Activated CD8-positive, alpha-beta T cell treated with anti-CD3 and anti-CD28 coated beads for 36 hours (primary cell): ENCODE measurements around the gene PWWP2B. TPM values are rescaled to one million over a fixed set of nuclear protein-coding genes. Genes with fewer than 3 reads are reported as not detected.

Experiments
- ATAC-seq: fragments of 200-7000 bp; cut with Tn5 transposase; one replicate; pipeline ENCODE4 v1.10.0; 2021; ENCODE audit warnings: mild to moderate bottlenecking, moderate library complexity
- CTCF ChIA-PET: fragments of 350-600 bp; sonication (Branson Sonifier 250); formaldehyde crosslinking; loops from one replicate; lab custom pipeline; 2021; ENCODE audit warnings: antibody characterized with exemption; lab: Charles Lee
- POLR2A ChIA-PET: fragments of 350-600 bp; sonication (Branson Sonifier 250); formaldehyde crosslinking; loops from one replicate; lab custom pipeline; 2021; ENCODE audit warnings: antibody characterized with exemption; lab: Charles Lee
- DNase-seq: peaks from one replicate; pipeline ENCODE4 v3.0.0-alpha.2; 2020
- H3K27ac Mint-ChIP-seq: one replicate; pipeline ENCODE4 v1.8.0; 2021; ENCODE audit warnings: mild to moderate bottlenecking, mixed read lengths
- H3K27me3 Mint-ChIP-seq: one replicate; pipeline ENCODE4 v1.8.0; 2021; ENCODE audit warnings: mixed read lengths
- H3K36me3 Mint-ChIP-seq: one replicate; pipeline ENCODE4 v1.8.0; 2021; ENCODE audit warnings: low read depth, mixed read lengths
- H3K4me1 Mint-ChIP-seq: one replicate; pipeline ENCODE4 v1.8.0; 2021; ENCODE audit warnings: low read depth, mixed read lengths
- H3K4me3 Mint-ChIP-seq: one replicate; pipeline ENCODE4 v1.8.0; 2021; ENCODE audit warnings: mild to moderate bottlenecking, moderate library complexity, mixed read lengths
- H3K9me3 Mint-ChIP-seq: one replicate; pipeline ENCODE4 v1.8.0; 2021; ENCODE audit warnings: mixed read lengths
- intact Hi-C: fragments of 100-400 bp; cut with micrococcal nuclease; formaldehyde crosslinking; loops from one replicate; pipeline ENCODE4 v1.10.0; 2022
- total RNA-seq, 2 experiments: library from RNA; stranded (reverse); gene quantifications; one replicate each; pipeline ENCODE4 v1.2.3, GENCODE V29; 2021
- TF ChIP-seq, protein P1 (sequence below): fragments of 200-600 bp; IDR thresholded peaks from one replicate; pipeline ENCODE4 v1.8.0; 2022; ENCODE audit warnings: antibody characterized with exemption, mild to moderate bottlenecking

The PWWP2B gene
- total RNA-seq, 2 experiments from 2014 or later, result 6.0 to 6.6 TPM

DNA sequence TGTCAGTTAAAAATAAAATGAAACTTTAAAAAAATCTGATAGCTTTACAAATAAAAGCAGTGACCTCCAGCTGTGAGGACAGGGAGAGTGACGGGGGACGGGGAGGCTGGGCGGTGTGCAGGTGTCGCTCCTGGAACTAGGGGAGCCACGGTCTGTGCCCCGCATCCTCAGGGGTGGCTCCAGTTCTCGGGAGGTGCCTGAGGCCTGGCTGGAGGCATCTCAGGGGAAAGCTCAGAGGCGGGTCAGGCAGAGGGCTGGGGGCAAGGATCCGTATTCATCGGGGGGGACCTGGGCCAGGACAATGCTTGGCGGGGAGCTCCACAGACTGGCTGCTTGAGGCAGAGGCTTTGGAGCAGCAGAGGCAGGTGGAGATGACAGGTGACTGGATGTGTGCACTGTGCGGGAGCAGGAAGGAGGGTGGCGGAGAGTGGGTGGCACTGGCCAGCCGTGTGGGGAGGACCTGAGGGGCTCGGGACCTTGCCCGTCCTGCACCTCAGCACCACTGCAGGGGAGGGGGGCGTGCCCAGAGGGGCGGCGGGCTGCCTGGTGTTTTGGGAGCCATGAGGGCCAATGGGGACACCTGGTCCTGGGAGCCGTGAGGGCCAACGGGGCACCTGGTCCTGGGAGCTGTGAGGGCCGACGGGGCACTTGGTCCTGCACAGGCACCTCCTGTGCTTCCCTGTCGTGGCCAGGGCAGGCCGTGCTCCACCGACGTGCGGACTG lies 13.2 kb downstream of the PWWP2B start:
- Mint-ChIP-seq H3K36me3 (peaks cover 4% of the 10 kb centered on the region), H3K4me3 (no peak overlapping the region), H3K27ac (no peak overlapping the region), H3K4me1 (peaks cover 6% of the 10 kb centered on the region), H3K27me3 (no peaks in the 10 kb centered on the region), H3K9me3 (no peaks in the 10 kb centered on the region)
- ATAC-seq, result no peak
- ChIA-PET POLR2A (interaction anchor here (1.0 to 3.0 kb wide), 5 partner anchors 10 to 208 kb away, joined by 3 to 14 read pairs (median 4); no protein-coding TSS in a partner anchor), CTCF (interaction anchor here (1.7 kb wide), 1 partner anchor 33 kb away, joined by 5 read pairs; no protein-coding TSS in a partner anchor)
- intact Hi-C loops, result no loop called here
- TF ChIP-seq, protein P1, sequence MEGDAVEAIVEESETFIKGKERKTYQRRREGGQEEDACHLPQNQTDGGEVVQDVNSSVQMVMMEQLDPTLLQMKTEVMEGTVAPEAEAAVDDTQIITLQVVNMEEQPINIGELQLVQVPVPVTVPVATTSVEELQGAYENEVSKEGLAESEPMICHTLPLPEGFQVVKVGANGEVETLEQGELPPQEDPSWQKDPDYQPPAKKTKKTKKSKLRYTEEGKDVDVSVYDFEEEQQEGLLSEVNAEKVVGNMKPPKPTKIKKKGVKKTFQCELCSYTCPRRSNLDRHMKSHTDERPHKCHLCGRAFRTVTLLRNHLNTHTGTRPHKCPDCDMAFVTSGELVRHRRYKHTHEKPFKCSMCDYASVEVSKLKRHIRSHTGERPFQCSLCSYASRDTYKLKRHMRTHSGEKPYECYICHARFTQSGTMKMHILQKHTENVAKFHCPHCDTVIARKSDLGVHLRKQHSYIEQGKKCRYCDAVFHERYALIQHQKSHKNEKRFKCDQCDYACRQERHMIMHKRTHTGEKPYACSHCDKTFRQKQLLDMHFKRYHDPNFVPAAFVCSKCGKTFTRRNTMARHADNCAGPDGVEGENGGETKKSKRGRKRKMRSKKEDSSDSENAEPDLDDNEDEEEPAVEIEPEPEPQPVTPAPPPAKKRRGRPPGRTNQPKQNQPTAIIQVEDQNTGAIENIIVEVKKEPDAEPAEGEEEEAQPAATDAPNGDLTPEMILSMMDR, result no peak
- no peak for DNase-seq

DNA sequence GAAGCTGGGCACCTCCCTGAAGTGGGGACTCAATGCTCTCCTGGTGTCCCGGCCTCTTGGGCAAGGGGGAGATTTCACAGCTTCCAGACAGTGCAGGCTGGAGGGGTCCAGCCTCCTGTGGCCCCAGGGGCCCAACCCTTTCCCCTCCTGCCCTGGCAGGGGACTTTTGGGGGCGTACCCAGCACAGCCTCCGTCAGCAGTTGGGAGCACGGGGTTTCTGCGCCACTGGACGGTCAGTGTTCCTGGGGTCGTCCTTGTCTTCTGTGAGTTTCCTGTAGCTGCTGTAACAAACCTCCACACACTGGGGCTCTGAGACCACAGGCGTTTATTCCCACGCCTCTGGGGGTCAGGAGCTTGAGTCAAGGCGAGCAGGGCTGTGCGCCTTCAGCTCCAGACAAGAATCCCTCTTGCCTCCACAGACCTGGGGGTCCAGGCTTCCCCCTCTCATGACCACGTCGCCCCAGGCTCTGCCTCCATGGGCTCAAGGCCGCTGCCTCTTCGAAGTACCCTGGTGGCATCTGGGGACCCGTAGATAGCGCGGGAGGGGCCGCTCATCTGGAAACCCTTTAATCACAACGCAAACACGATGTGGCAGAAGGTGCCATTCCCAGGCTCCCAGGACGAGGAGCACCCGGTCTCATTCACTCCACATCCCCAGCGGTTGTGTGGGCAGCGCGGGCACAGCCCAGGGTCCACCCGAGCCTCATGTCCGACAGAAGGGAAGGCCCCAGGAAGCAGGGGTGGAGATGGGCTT lies 14.0 kb downstream of the PWWP2B start:
- Mint-ChIP-seq H3K9me3 (no peaks in the 10 kb centered on the region), H3K27me3 (no peaks in the 10 kb centered on the region), H3K27ac (no peak overlapping the region), H3K4me1 (peaks cover 6% of the 10 kb centered on the region), H3K4me3 (no peak overlapping the region), H3K36me3 (no peaks in the 10 kb centered on the region)
- TF ChIP-seq, protein P1, result no peak
- intact Hi-C loops, result no loop called here
- ChIA-PET POLR2A (interaction anchor here (1.3 to 3.0 kb wide), 3 partner anchors 9 to 36 kb away, joined by 4 to 14 read pairs (median 4); no protein-coding TSS in a partner anchor), CTCF (interaction anchor here (1.2 to 1.7 kb wide), 2 partner anchors 32 to 192 kb away, joined by 4 to 5 read pairs; no protein-coding TSS in a partner anchor)
- DNase-seq (no peak), ATAC-seq (no peak)

DNA sequence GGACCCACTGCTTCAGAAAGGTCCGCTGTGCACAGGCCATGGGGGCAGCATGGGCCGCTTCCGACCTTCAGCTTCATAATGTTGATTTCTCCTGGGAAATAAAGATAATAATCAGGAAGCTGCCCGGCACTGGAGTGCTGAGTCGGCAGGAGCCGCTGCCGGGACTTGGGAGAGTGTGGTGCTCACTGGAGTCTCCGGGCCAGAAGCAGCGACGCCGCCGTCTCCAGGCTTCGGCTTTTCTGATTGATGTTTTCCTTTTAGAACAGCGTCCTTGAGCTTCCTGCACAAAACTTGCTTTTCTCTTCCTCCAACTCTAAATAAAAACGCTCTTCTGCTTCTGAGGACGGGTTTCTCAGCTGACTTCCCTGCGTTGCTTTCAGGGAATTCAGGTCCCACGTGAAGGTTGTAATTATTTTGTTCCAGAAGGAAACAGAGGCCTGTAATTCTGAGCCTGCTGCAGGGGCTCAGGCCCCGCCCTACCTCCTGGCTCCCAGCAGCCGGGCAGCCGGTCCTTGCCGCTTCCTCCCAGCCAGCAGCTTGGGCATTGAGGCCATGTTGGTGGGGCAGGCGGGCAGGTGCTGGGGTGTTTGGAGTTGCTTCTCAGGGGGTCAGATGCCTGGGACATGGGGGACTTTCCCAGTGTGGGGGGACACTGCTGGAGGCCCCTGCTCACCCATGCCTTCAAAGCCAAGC lies 14.7 kb downstream of the PWWP2B start:
- Mint-ChIP-seq H3K4me3 (no peak overlapping the region), H3K4me1 (peaks cover 6% of the 10 kb centered on the region), H3K9me3 (no peaks in the 10 kb centered on the region), H3K27ac (no peak overlapping the region), H3K36me3 (no peaks in the 10 kb centered on the region), H3K27me3 (no peaks in the 10 kb centered on the region)
- ATAC-seq (no peak), DNase-seq (no peak)
- POLR2A ChIA-PET, result interaction anchor here (1.7 to 3.0 kb wide), 2 partner anchors 8 to 11 kb away, joined by 4 to 14 read pairs; no protein-coding TSS in a partner anchor
- intact Hi-C loops, result no loop called here
- CTCF ChIA-PET, result interaction anchor here (1.0 to 1.2 kb wide), 3 partner anchors 13 to 192 kb away, joined by 3 to 5 read pairs (median 4); no protein-coding TSS in a partner anchor
- TF ChIP-seq, protein P1, result no peak

- Mint-ChIP-seq H3K36me3 (no peaks in the 10 kb centered on the region), H3K4me1 (peaks cover 6% of the 10 kb centered on the region), H3K9me3 (no peaks in the 10 kb centered on the region), H3K4me3 (no peak overlapping the region), H3K27me3 (no peaks in the 10 kb centered on the region), H3K27ac (no peak overlapping the region)
- ATAC-seq, result no peak
- TF ChIP-seq, protein P1, result no peak
- CTCF ChIA-PET, result interaction anchor here (0.7 to 1.0 kb wide), 3 partner anchors 12 to 48 kb away, joined by 3 to 5 read pairs (median 3); no protein-coding TSS in a partner anchor
- POLR2A ChIA-PET, result interaction anchor here (1.0 to 3.0 kb wide), 4 partner anchors 7 to 34 kb away, joined by 3 to 14 read pairs (median 4); no protein-coding TSS in a partner anchor
- no peak for DNase-seq
- intact Hi-C loops, result no loop called here
These were observed 15.6 kb downstream of the PWWP2B start for GRCh38 chr10:132412316-132413192.
